ENCODE data around the gene MLH3. TPM values are rescaled to one million over a fixed set of nuclear protein-coding genes. Genes with fewer than 3 reads are reported as not detected.

Gene MLH3
- total RNA-seq, 1 donor from 2014 or later, result 17.1 TPM

GRCh38 chr14:74964787-74965485, 86.3 kb downstream of the MLH3 start:
- peaks cover 6% of the 10 kb centered on the region for H3K36me3 Mint-ChIP-seq (ENCODE audit: unreplicated experiment)
- no peak for TF ChIP-seq CTCF (IDR thresholded peaks at IDR 0.05; ENCODE audit: partially characterized antibody, unreplicated experiment)
- no peak overlapping the region for H3K27ac Mint-ChIP-seq (ENCODE audit: unreplicated experiment)
- DNase-seq, result no peak
- peaks cover 4% of the 10 kb centered on the region for H3K4me1 Mint-ChIP-seq (ENCODE audit: low read depth, unreplicated experiment)
- peaks cover 8% of the 10 kb centered on the region for H3K27me3 Mint-ChIP-seq (ENCODE audit: unreplicated experiment)
- H3K4me3 Mint-ChIP-seq (ENCODE audit: unreplicated experiment), result no peak overlapping the region
- H3K9me3 Mint-ChIP-seq (ENCODE audit: unreplicated experiment), result peaks cover 2% of the 10 kb centered on the region

Other genes starting within 250 kb of the MLH3 start
- not detected for gene PROX2, start 175.3 kb downstream of the MLH3 start, total RNA-seq (ENCODE audit: unreplicated experiment)
- gene DLST, start 169.6 kb downstream of the MLH3 start, total RNA-seq (ENCODE audit: unreplicated experiment), result 114 TPM
- 248 TPM for gene RPS6KL1, start 128.2 kb downstream of the MLH3 start, total RNA-seq (ENCODE audit: unreplicated experiment)
- gene PGF, start 95.9 kb downstream of the MLH3 start, total RNA-seq (ENCODE audit: unreplicated experiment), result 7.9 TPM
- gene EIF2B2, start 48.5 kb downstream of the MLH3 start, total RNA-seq (ENCODE audit: unreplicated experiment), result 39.6 TPM
- gene ACYP1, start 12.6 kb upstream of the MLH3 start, total RNA-seq (ENCODE audit: unreplicated experiment), result 14.3 TPM
- gene ZC2HC1C, start 18.2 kb upstream of the MLH3 start, total RNA-seq (ENCODE audit: unreplicated experiment), result 3.2 TPM
- gene NEK9, start 75.6 kb upstream of the MLH3 start, total RNA-seq (ENCODE audit: unreplicated experiment), result 50.7 TPM
- gene TMED10, start 125.1 kb upstream of the MLH3 start, total RNA-seq (ENCODE audit: unreplicated experiment), result 124 TPM
- 2.9 TPM for gene FOS, start 227.4 kb upstream of the MLH3 start, total RNA-seq (ENCODE audit: unreplicated experiment)